Ectodermal cell (in vitro differentiated cells): ENCODE results near the gene C19orf25.
"Not testable (repeated sequence)": the region's sequence is repeated elsewhere in the genome, so short reads cannot be mapped to it uniquely, and the experiment has no call there.

Source experiments
- H3K27ac ChIP-seq: 2 replicates; pipeline ENCODE4 v1.7.0; 2013; ENCODE audit warnings: mild to moderate bottlenecking, low read depth, low read length; ENCODE audit not compliant: insufficient read depth, poor library complexity, severe bottlenecking
- H3K27me3 ChIP-seq: 2 replicates; pipeline ENCODE4 v1.7.0; 2013; ENCODE audit warnings: mild to moderate bottlenecking, low read length; ENCODE audit not compliant: insufficient read depth, control insufficient read depth, poor library complexity, severe bottlenecking
- H3K36me3 ChIP-seq: one replicate; pipeline ENCODE4 v1.7.0; 2013; ENCODE audit warnings: low read length; ENCODE audit not compliant: control insufficient read depth, insufficient read depth
- H3K4me1 ChIP-seq: one replicate; pipeline ENCODE4 v1.7.0; 2013; ENCODE audit warnings: low read length; ENCODE audit not compliant: control insufficient read depth, insufficient read depth
- H3K4me3 ChIP-seq: 2 replicates; pipeline ENCODE4 v1.7.0; 2013; ENCODE audit warnings: low read depth, low read length, control low read depth; ENCODE audit not compliant: insufficient read depth
- H3K9me3 ChIP-seq: 2 replicates; pipeline ENCODE4 v1.7.0; 2013; ENCODE audit warnings: mild to moderate bottlenecking, low read length, moderate library complexity; ENCODE audit not compliant: control insufficient read depth
- WGBS, 2 experiments: methylation state at CpG; one replicate each; pipeline ENCODE4 v1.1.7; 2013; ENCODE audit warnings: missing lambda C conversion rate in 2 of 2; 5-methylcytosine and 5-hydroxymethylcytosine counted together

Gene C19orf25

GRCh38 chr19:1445932-1446712 lies 32.9 kb downstream of the C19orf25 start:
- H3K4me1 ChIP-seq, result peaks cover 9% of the 10 kb centered on the region
- H3K9me3 ChIP-seq, result no peaks in the 10 kb centered on the region
- H3K27me3 ChIP-seq, result peaks cover 66% of the 10 kb centered on the region
- peak overlapping the region; percentile 44 for H3K27ac ChIP-seq
- peaks cover 12% of the 10 kb centered on the region for H3K36me3 ChIP-seq
- 2 to 3% methylated on average over 98 to 99 of the region's 99 CpGs for WGBS, 2 experiments
- H3K4me3 ChIP-seq, result peak overlapping the region; percentile 56

GRCh38 chr19:1445185-1445931 lies 33.7 kb downstream of the C19orf25 start:
- peaks cover 58% of the 10 kb centered on the region for H3K27me3 ChIP-seq
- WGBS, 2 experiments, result 3 to 5% methylated on average over 69 to 70 of the region's 70 CpGs
- H3K4me3 ChIP-seq, result peak overlapping the region; percentile 56
- no peaks in the 10 kb centered on the region for H3K9me3 ChIP-seq
- peaks cover 19% of the 10 kb centered on the region for H3K36me3 ChIP-seq
- no peak overlapping the region for H3K27ac ChIP-seq
- H3K4me1 ChIP-seq, result peaks cover 9% of the 10 kb centered on the region

GRCh38 chr19:1441677-1442438 lies 37.2 kb downstream of the C19orf25 start:
- WGBS, 2 experiments, result 95% methylated on average over 25 of the region's 25 CpGs
- Histone ChIP-seq H3K27ac (no peak overlapping the region), H3K36me3 (peaks cover 23% of the 10 kb centered on the region), H3K27me3 (peaks cover 24% of the 10 kb centered on the region), H3K4me3 (no peak overlapping the region), H3K4me1 (peaks cover 11% of the 10 kb centered on the region), H3K9me3 (no peaks in the 10 kb centered on the region)

GRCh38 chr19:1441022-1441426 lies 38.0 kb downstream of the C19orf25 start:
- H3K4me3 ChIP-seq, result no peak overlapping the region
- H3K27me3 ChIP-seq, result peaks cover 15% of the 10 kb centered on the region
- peaks cover 23% of the 10 kb centered on the region for H3K36me3 ChIP-seq
- WGBS, 2 experiments, result 94% methylated on average over 9 of the region's 9 CpGs
- H3K27ac ChIP-seq, result no peak overlapping the region
- H3K4me1 ChIP-seq, result peaks cover 7% of the 10 kb centered on the region
- no peaks in the 10 kb centered on the region for H3K9me3 ChIP-seq

- peaks cover 7% of the 10 kb centered on the region for H3K4me1 ChIP-seq
- 96% methylated on average over 15 of the region's 15 CpGs for WGBS, 2 experiments
- H3K27me3 ChIP-seq, result peaks cover 9% of the 10 kb centered on the region
- H3K36me3 ChIP-seq, result peaks cover 23% of the 10 kb centered on the region
- H3K27ac ChIP-seq, result no peak overlapping the region
- H3K4me3 ChIP-seq, result no peak overlapping the region
- no peaks in the 10 kb centered on the region for H3K9me3 ChIP-seq
Observed at GRCh38 chr19:1440418-1440801, 38.6 kb downstream of the C19orf25 start.

GRCh38 chr19:1439525-1440417 lies 39.2 kb downstream of the C19orf25 start:
- H3K9me3 ChIP-seq, H3K27me3 ChIP-seq, H3K27ac ChIP-seq, H3K4me1 ChIP-seq: not testable (repeated sequence)
- WGBS, 2 experiments, result 87 to 88% methylated on average over 57 of the region's 57 CpGs
- Histone ChIP-seq H3K36me3 (peaks cover 23% of the 10 kb centered on the region), H3K4me3 (peak overlapping the region; percentile 86)

GRCh38 chr19:1438933-1439354 lies 40.1 kb downstream of the C19orf25 start:
- no peak overlapping the region for H3K27ac ChIP-seq
- peak overlapping the region; percentile 86 for H3K4me3 ChIP-seq
- no peaks in the 10 kb centered on the region for H3K27me3 ChIP-seq
- peaks cover 28% of the 10 kb centered on the region for H3K36me3 ChIP-seq
- WGBS, 2 experiments, result 0 to 1% methylated on average over 26 of the region's 26 CpGs
- H3K4me1 ChIP-seq, result peaks cover 7% of the 10 kb centered on the region
- no peaks in the 10 kb centered on the region for H3K9me3 ChIP-seq

- Histone ChIP-seq H3K9me3 (no peaks in the 10 kb centered on the region), H3K27ac (peak within 1 kb of the TSS; percentile 96), H3K27me3 (no peaks in the 10 kb centered on the region), H3K36me3 (peaks cover 31% of the 10 kb centered on the region), H3K4me1 (peaks cover 7% of the 10 kb centered on the region), H3K4me3 (peak within 1 kb of the TSS; percentile 86)
- 2 to 3% methylated on average over 100 of the region's 100 CpGs for WGBS, 2 experiments
Observed at GRCh38 chr19:1438035-1438932, 40.7 kb downstream of the C19orf25 start, which contains the start of gene RPS15. Gene RPS15, plus strand, starts transcription at chr19:1438396. Its CDS starts 30 bp downstream, at chr19:1438426.

GRCh38 chr19:1437609-1438008 lies 41.4 kb downstream of the C19orf25 start:
- no peaks in the 10 kb centered on the region for H3K27me3 ChIP-seq
- H3K4me3 ChIP-seq, result no peak overlapping the region
- peaks cover 31% of the 10 kb centered on the region for H3K36me3 ChIP-seq
- no peak overlapping the region for H3K27ac ChIP-seq
- H3K9me3 ChIP-seq, result no peaks in the 10 kb centered on the region
- 88 to 93% methylated on average over 7 to 8 of the region's 8 CpGs for WGBS, 2 experiments
- peaks cover 7% of the 10 kb centered on the region for H3K4me1 ChIP-seq
